Right lobe of liver (tissue), 4 donors: ENCODE measurements around the gene ZNF454.

Experiments used
- CTCF ChIP-seq, 4 donors: fragments of 200-600 bp in 3 of 4; fragments of 450-650 bp in 1 of 4; IDR thresholded peaks; one replicate each; pipeline versions ENCODE4 v1.5.1 to v1.8.0; 2016 to 2022; ENCODE audit warnings: antibody characterized with exemption in 4 of 4, mild to moderate bottlenecking in 2 of 4
- POLR2A ChIP-seq: fragments of 450-650 bp; IDR thresholded peaks from one replicate; pipeline ENCODE4 v1.6.1; 2017; ENCODE audit warnings: antibody characterized with exemption, mild to moderate bottlenecking
- donor health status: DM: no; HTN: no; CAD: no.
- donor health status: DM: no; HTN: no; CAD: no.
- donor health status: DM: no; HTN: yes; CAD: no.

GRCh38 chr5:178965465-178966055, 24.6 kb downstream of the ZNF454 start:
- no peak for TF ChIP-seq CTCF (IDR thresholded peaks at IDR 0.05)
- no peak for TF ChIP-seq POLR2A
